ENCODE data around the gene FSIP1. TPM values are rescaled to one million over a fixed set of nuclear protein-coding genes. Genes with fewer than 3 reads are reported as not detected.

The FSIP1 gene
- total and polyA plus RNA-seq, 7 donors = 0.04 to 2.4 (median 0.63) TPM; not detected in 1

DNA sequence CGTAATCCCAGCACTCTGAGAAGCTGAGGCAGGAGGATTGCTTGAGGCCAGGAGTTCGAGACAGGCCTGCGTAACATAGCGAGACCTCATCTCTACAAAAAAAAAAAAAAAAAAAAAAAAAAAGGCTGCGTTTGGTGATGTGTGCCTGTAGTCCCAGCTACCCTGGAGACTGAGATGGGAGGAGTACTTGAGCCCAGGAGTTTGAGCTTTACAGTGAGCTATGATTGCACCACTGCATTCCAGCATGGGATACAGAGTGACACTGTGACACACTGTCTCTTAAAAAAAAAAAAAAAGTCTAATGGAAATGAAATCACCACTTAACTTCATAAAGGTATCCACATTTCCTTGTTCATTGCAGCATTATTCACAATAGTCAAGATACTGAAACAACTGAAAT, 136.2 kb downstream of the FSIP1 start:
- H3K27ac ChIP-seq = no peak overlapping the region
- TF ChIP-seq, protein P1, sequence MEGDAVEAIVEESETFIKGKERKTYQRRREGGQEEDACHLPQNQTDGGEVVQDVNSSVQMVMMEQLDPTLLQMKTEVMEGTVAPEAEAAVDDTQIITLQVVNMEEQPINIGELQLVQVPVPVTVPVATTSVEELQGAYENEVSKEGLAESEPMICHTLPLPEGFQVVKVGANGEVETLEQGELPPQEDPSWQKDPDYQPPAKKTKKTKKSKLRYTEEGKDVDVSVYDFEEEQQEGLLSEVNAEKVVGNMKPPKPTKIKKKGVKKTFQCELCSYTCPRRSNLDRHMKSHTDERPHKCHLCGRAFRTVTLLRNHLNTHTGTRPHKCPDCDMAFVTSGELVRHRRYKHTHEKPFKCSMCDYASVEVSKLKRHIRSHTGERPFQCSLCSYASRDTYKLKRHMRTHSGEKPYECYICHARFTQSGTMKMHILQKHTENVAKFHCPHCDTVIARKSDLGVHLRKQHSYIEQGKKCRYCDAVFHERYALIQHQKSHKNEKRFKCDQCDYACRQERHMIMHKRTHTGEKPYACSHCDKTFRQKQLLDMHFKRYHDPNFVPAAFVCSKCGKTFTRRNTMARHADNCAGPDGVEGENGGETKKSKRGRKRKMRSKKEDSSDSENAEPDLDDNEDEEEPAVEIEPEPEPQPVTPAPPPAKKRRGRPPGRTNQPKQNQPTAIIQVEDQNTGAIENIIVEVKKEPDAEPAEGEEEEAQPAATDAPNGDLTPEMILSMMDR (IDR thresholded peaks at IDR 0.05) = no peak
- no peaks in the 10 kb centered on the region for H3K9me3 ChIP-seq
- H3K36me3 ChIP-seq (ENCODE audit: insufficient read depth in 1 of 2, low read depth in 1 of 2) = no peaks in the 10 kb centered on the region
- no peak overlapping the region for H3K4me3 ChIP-seq
- peaks cover 0 to 2% (median 0%) of the 10 kb centered on the region in 3 donors for H3K27me3 ChIP-seq (ENCODE audit: insufficient read depth in 3 of 3, low read length in 2 of 3)
- ATAC-seq (no peak), DNase-seq (no peak)
- intact Hi-C loops (cut with DNase I) = no loop called here
- 95 to 99% (median 98%) methylated on average over 5 of the region's 5 CpGs for WGBS, 3 donors
- no peaks in the 10 kb centered on the region for H3K4me1 ChIP-seq

DNA sequence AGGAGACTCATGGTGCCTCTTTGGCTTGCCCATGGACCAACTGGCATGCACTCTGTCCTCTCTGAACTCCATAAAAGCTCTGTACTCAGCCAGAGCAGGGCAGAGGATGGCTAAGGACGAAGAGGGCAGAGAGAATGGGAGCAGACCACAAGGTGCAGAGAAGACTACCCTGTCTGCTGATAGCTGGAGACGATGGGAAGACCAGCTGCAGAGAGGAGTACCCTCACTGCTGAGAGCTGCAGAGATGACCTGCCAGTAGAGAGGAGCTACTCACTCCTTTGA, 136.7 kb downstream of the FSIP1 start:
- 89 to 97% (median 89%) methylated on average over 2 of the region's 2 CpGs for WGBS, 3 donors
- intact Hi-C loops (cut with DNase I) = no loop called here
- no peak for DNase-seq
- no peak for ATAC-seq
- Histone ChIP-seq H3K27me3 (ENCODE audit: insufficient read depth in 3 of 3, low read length in 2 of 3) (peaks cover 0 to 2% (median 0%) of the 10 kb centered on the region in 3 donors), H3K4me1 (no peaks in the 10 kb centered on the region), H3K27ac (no peak overlapping the region), H3K9me3 (no peaks in the 10 kb centered on the region), H3K36me3 (ENCODE audit: insufficient read depth in 1 of 2, low read depth in 1 of 2) (no peaks in the 10 kb centered on the region), H3K4me3 (no peak overlapping the region)
- TF ChIP-seq, protein P1 (IDR thresholded peaks at IDR 0.05) = no peak

DNA sequence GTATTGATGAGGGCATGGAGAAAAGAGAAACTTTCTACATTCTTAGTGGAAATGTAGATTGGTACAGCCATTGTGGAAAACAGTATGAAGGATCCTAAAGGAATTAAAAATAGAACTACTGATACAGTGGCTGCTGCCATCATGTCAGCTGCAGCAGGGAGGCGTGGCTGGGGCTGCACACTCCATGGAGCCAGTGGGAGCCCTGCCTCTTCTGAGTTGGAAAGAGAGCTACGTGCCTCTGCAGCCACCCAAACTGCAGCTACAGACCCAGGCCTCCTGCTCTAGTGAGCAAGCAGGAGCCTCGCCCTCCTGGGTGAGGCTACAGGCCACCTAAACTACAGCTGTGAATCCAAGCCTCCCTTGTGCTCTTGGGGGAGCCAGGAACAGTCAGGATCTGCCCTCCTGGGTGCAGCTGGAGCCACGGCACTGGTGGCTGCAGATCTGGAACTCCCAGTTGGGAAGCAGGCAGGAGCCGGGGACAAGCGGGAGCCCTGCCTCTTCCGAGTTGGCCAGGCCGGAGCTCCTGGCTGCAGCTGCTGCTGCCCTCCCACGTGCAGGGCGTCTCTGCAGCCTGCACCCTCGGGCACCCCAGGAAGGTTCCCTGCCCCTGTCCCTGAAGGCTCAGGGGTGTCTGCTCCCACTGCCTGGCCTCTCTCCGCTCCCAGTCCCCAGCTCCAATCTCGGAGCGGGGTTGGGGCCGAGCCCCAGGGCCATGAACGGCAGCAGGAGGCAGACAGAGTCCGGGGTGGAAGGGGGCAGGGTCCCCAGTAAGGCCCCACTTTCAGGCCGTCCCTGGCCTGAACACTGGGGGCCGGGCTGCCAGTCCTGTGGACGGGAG, 137.3 kb downstream of the FSIP1 start:
- 60 to 73% (median 62%) methylated on average over 18 to 20 of the region's 20 CpGs for WGBS, 3 donors
- TF ChIP-seq, protein P1 (IDR thresholded peaks at IDR 0.05) = no peak
- Histone ChIP-seq H3K27ac (no peak overlapping the region), H3K9me3 (no peaks in the 10 kb centered on the region), H3K4me3 (no peak overlapping the region), H3K4me1 (no peaks in the 10 kb centered on the region), H3K36me3 (ENCODE audit: insufficient read depth in 1 of 2, low read depth in 1 of 2) (no peaks in the 10 kb centered on the region), H3K27me3 (ENCODE audit: insufficient read depth in 3 of 3, low read length in 2 of 3) (no peaks in the 10 kb centered on the region)
- DNase-seq = no peak
- no peak for ATAC-seq
- intact Hi-C loops (cut with DNase I) = no loop called here

DNA sequence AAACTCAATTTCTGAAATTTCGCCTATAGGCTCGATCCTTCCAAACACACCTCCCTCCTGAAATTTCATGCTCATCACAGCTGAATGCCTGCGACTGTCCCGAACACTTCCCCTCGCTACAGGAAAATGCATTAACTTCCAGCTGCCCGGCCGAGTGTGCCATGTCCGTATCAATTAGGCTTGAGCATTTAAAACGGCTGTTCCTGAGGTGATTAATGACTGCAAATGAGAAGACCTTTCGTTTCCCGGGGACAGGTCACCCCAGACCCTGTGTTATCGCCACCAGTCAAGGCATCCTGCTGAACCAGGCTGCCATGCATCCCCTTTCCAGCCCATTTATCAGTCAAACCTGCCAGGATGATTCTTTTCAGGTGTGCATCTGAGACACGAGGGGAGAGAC, 138.5 kb downstream of the FSIP1 start:
- TF ChIP-seq, protein P1 (IDR thresholded peaks at IDR 0.05) = no peak
- Histone ChIP-seq H3K36me3 (ENCODE audit: insufficient read depth in 1 of 2, low read depth in 1 of 2) (peaks cover 0 to 2% of the 10 kb centered on the region in 2 donors), H3K27me3 (ENCODE audit: insufficient read depth in 3 of 3, low read length in 2 of 3) (no peaks in the 10 kb centered on the region), H3K4me1 (no peaks in the 10 kb centered on the region), H3K4me3 (no peak overlapping the region), H3K9me3 (no peaks in the 10 kb centered on the region), H3K27ac (no peak overlapping the region)
- DNase-seq (no peak), ATAC-seq (no peak)
- intact Hi-C loops (cut with DNase I) = no loop called here
- WGBS, 3 donors = 38 to 49% (median 38%) methylated on average over 13 of the region's 13 CpGs

DNA sequence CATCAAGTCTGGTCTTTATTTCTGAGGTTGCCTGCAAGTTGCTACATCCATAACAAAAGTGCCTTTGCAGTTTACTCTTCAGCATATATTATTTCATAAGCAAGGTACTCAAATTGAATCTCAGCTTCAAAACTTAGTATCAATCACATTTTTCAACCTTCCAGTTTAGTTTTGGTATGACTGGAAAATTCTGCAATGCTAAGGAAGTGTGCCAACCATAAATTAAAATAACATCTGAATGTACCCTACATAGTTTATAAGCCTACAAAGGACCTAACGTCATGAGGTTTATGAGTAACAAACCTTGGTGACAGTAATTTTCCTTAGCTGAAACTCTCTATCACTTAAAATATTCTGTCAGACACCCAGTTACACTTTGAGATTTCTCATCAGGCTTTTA, 138.9 kb downstream of the FSIP1 start:
- 41 to 67% (median 50%) methylated on average over 1 of the region's 1 CpG for WGBS, 3 donors
- no peaks in the 10 kb centered on the region for H3K4me1 ChIP-seq
- H3K36me3 ChIP-seq (ENCODE audit: insufficient read depth in 1 of 2, low read depth in 1 of 2) = peaks cover 0 to 3% of the 10 kb centered on the region in 2 donors
- ATAC-seq (no peak), DNase-seq (no peak)
- intact Hi-C loops (cut with DNase I) = no loop called here
- no peak overlapping the region for H3K27ac ChIP-seq
- no peak overlapping the region for H3K4me3 ChIP-seq
- no peaks in the 10 kb centered on the region for H3K9me3 ChIP-seq
- H3K27me3 ChIP-seq (ENCODE audit: insufficient read depth in 3 of 3, low read length in 2 of 3) = no peaks in the 10 kb centered on the region
- TF ChIP-seq, protein P1 (IDR thresholded peaks at IDR 0.05) = no peak

Measured in psoas muscle (tissue), 8 donors.